ENCODE measurements around the gene BABAM1. TPM values are rescaled to one million over a fixed set of nuclear protein-coding genes. Genes with fewer than 3 reads are reported as not detected.

The BABAM1 gene
- total and polyA plus RNA-seq, 10 of the 15 experiments (the other 5 are each of a cell fraction or from before 2014, with no cell fraction given) = 11.9 to 154 (median 103) TPM

DNA sequence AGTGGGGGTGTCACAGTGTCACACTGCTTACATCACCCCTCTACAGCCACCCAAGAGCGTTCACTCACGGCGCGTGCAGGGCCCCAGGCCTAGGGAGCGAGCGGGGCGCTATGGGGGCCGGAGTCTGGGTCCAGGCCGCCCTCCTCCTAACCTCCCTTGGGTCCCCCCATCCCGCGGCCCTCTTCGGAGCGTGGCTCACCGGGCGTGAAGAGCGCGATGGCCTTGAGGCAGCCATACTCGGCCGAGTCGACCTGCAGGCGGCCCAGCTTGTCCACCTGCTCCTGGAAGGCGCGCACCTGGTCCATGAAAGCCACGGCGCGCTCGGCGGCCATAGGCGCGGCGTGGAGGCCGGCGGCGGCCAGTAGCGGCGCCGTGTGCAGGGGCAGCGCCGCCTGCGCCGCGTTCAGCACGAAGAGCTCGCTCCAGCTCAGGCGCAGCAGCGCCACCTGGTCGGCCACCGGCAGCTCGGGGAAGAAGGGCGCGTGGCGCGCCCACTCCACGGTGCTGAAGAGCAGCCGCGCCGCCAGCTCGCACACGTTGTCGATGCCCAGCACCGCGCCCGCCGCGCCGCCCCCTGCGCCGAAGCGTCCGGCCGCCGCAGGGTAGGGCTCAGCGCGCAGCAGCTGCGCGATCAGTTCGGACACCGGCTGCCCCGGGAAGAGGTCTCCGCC lies 31.8 kb upstream of the BABAM1 start (continued):
- TF ChIP-seq, protein P1, sequence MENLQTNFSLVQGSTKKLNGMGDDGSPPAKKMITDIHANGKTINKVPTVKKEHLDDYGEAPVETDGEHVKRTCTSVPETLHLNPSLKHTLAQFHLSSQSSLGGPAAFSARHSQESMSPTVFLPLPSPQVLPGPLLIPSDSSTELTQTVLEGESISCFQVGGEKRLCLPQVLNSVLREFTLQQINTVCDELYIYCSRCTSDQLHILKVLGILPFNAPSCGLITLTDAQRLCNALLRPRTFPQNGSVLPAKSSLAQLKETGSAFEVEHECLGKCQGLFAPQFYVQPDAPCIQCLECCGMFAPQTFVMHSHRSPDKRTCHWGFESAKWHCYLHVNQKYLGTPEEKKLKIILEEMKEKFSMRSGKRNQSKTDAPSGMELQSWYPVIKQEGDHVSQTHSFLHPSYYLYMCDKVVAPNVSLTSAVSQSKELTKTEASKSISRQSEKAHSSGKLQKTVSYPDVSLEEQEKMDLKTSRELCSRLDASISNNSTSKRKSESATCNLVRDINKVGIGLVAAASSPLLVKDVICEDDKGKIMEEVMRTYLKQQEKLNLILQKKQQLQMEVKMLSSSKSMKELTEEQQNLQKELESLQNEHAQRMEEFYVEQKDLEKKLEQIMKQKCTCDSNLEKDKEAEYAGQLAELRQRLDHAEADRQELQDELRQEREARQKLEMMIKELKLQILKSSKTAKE (IDR thresholded peaks at IDR 0.05; ENCODE audit: low read depth, poor library complexity, severe bottlenecking) = no peak
- TF ChIP-seq WRNIP1 (IDR thresholded peaks at IDR 0.05; ENCODE audit: borderline replicate concordance, low read depth, low read length) (no peak), NFYA (IDR thresholded peaks at IDR 0.05; ENCODE audit: borderline replicate concordance, low read depth, low read length) (no peak), JUND (IDR thresholded peaks at IDR 0.05; ENCODE audit: low read depth, low read length) (no peak), BCL11A (IDR thresholded peaks at IDR 0.05; ENCODE audit: low read depth, low read length) (no peak), CBX3 (IDR thresholded peaks at IDR 0.05; ENCODE audit: borderline replicate concordance, low read depth) (no peak), LARP7 (IDR thresholded peaks at IDR 0.05) (peak; percentile 99), PAX8 (IDR thresholded peaks at IDR 0.05) (no peak), RFX5 (IDR thresholded peaks at IDR 0.05; ENCODE audit: low read depth, low read length) (no peak), CBX5 (IDR thresholded peaks at IDR 0.05; ENCODE audit: low read depth) (no peak), POLR2AphosphoS2 (IDR thresholded peaks at IDR 0.05; ENCODE audit: low read depth, low read length) (no peak), MYC (IDR thresholded peaks at IDR 0.05; ENCODE audit: insufficient read depth, insufficient read length, insufficient replicate concordance, low read length, severe bottlenecking) (peak; percentile 87), FOS (IDR thresholded peaks at IDR 0.05; ENCODE audit: borderline replicate concordance, extremely low read depth, insufficient read length) (no peak), ETV6 (conservative IDR thresholded peaks at IDR 0.05 in 1 of 2, IDR thresholded peaks at IDR 0.05 in 1 of 2; ENCODE audit: borderline replicate concordance in 1 of 2, low read depth in 1 of 2) (no peak), HDAC2 (IDR thresholded peaks at IDR 0.05) (no peak), SPI1 (IDR thresholded peaks at IDR 0.05; ENCODE audit: borderline replicate concordance, insufficient read depth, low read depth, low read length) (no peak), ATF7 (IDR thresholded peaks at IDR 0.05; ENCODE audit: low read depth) (no peak), HCFC1 (IDR thresholded peaks at IDR 0.05; ENCODE audit: low read length) (no peak)
- TF ChIP-seq, protein P2, sequence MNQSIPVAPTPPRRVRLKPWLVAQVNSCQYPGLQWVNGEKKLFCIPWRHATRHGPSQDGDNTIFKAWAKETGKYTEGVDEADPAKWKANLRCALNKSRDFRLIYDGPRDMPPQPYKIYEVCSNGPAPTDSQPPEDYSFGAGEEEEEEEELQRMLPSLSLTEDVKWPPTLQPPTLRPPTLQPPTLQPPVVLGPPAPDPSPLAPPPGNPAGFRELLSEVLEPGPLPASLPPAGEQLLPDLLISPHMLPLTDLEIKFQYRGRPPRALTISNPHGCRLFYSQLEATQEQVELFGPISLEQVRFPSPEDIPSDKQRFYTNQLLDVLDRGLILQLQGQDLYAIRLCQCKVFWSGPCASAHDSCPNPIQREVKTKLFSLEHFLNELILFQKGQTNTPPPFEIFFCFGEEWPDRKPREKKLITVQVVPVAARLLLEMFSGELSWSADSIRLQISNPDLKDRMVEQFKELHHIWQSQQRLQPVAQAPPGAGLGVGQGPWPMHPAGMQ (IDR thresholded peaks at IDR 0.05; ENCODE audit: borderline replicate concordance) = no peak
- TF ChIP-seq, protein P3, sequence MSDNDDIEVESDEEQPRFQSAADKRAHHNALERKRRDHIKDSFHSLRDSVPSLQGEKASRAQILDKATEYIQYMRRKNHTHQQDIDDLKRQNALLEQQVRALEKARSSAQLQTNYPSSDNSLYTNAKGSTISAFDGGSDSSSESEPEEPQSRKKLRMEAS (IDR thresholded peaks at IDR 0.05; ENCODE audit: low read depth, low read length) = peak; percentile 92
- TF ChIP-seq, protein P4, sequence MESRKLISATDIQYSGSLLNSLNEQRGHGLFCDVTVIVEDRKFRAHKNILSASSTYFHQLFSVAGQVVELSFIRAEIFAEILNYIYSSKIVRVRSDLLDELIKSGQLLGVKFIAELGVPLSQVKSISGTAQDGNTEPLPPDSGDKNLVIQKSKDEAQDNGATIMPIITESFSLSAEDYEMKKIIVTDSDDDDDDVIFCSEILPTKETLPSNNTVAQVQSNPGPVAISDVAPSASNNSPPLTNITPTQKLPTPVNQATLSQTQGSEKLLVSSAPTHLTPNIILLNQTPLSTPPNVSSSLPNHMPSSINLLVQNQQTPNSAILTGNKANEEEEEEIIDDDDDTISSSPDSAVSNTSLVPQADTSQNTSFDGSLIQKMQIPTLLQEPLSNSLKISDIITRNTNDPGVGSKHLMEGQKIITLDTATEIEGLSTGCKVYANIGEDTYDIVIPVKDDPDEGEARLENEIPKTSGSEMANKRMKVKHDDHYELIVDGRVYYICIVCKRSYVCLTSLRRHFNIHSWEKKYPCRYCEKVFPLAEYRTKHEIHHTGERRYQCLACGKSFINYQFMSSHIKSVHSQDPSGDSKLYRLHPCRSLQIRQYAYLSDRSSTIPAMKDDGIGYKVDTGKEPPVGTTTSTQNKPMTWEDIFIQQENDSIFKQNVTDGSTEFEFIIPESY (IDR thresholded peaks at IDR 0.05) = no peak
- TF ChIP-seq, protein P5, sequence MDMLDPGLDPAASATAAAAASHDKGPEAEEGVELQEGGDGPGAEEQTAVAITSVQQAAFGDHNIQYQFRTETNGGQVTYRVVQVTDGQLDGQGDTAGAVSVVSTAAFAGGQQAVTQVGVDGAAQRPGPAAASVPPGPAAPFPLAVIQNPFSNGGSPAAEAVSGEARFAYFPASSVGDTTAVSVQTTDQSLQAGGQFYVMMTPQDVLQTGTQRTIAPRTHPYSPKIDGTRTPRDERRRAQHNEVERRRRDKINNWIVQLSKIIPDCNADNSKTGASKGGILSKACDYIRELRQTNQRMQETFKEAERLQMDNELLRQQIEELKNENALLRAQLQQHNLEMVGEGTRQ (IDR thresholded peaks at IDR 0.05; ENCODE audit: borderline replicate concordance, low read depth, low read length) = no peak
- TF ChIP-seq, protein P6, sequence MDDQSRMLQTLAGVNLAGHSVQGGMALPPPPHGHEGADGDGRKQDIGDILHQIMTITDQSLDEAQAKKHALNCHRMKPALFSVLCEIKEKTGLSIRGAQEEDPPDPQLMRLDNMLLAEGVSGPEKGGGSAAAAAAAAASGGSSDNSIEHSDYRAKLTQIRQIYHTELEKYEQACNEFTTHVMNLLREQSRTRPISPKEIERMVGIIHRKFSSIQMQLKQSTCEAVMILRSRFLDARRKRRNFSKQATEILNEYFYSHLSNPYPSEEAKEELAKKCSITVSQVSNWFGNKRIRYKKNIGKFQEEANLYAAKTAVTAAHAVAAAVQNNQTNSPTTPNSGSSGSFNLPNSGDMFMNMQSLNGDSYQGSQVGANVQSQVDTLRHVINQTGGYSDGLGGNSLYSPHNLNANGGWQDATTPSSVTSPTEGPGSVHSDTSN (IDR thresholded peaks at IDR 0.05; ENCODE audit: insufficient replicate concordance, low read depth, low read length) = no peak

Measured in GM12878 (cell line).